GM12873 (cell line): ENCODE results near the gene SCTR.

ENCODE experiments used
- TF ChIP-seq, protein P1 (sequence below): IDR thresholded peaks from 2 replicates; pipeline ENCODE4 v1.5.1; 2012; ENCODE audit warnings: low read depth, mild to moderate bottlenecking, moderate library complexity, low read length, control low read depth; ENCODE audit not compliant: insufficient read depth; ENCODE audit errors: missing control alignments

SCTR gene

DNA sequence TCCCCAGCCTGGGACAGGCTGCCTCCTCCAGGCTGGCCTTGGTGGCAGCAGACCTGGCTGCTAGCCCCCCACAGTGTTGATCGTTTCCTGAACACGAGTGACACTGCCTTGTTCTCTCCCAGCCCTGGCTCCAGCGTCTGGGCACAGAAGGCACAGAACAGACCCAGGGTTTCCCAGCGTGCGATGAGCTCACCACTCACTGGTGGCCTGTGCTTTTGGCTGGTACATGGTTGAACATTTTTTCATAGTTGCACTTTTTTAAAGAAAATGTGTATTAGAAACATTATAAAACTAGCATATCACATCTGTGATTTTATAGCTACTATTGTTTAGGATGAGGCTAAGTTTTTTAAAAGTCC lies 40.9 kb downstream of the SCTR start:
- TF ChIP-seq, protein P1, sequence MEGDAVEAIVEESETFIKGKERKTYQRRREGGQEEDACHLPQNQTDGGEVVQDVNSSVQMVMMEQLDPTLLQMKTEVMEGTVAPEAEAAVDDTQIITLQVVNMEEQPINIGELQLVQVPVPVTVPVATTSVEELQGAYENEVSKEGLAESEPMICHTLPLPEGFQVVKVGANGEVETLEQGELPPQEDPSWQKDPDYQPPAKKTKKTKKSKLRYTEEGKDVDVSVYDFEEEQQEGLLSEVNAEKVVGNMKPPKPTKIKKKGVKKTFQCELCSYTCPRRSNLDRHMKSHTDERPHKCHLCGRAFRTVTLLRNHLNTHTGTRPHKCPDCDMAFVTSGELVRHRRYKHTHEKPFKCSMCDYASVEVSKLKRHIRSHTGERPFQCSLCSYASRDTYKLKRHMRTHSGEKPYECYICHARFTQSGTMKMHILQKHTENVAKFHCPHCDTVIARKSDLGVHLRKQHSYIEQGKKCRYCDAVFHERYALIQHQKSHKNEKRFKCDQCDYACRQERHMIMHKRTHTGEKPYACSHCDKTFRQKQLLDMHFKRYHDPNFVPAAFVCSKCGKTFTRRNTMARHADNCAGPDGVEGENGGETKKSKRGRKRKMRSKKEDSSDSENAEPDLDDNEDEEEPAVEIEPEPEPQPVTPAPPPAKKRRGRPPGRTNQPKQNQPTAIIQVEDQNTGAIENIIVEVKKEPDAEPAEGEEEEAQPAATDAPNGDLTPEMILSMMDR: no peak

GRCh38 chr2:119482481-119483394 lies 41.5 kb downstream of the SCTR start:
- TF ChIP-seq, protein P1: no peak

DNA sequence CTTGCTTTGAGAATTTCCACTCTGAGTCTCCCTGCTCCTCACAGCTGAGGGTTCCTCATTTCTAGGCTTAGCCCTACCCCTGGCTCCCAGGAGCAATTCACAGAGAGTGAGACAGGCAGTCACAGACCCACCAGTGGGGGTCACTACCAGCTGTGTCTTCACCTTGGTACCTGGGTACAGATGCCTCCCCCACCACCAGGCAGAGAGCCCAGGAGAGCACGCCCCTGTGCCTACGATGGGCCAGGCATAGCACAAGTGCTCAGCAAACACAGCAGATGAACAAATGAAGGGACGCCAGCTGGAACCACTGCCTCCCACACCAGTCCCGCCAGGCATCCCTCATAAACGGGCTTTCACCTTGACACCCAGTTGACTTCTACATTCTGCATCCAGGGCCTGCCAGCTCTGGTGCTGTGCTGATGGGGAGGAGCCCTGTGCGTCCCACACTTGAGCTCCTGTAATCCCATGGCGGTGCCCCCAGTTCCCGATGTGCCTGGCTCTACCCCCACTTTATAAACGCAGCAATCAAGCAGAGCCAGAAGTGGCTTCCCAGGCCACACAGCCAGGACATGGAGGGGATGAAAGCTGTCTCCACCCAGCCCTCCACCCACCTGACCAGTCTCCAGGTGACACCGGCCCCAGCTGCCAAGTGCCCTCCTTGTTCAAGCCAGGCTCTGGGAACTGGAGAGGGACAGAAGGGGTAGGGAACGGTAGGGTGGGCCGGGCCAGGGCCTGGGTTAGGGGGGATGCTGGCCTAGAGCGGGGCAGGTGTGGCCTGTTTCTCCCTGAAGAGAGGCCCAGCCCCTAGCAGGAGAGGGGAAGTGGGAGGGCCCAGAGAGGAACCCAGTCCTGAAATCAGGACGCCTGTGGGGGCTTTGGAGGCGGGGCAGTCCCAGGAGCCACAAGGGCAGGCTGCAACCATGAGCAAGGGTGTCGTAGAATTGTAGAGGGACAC lies 42.5 kb downstream of the SCTR start:
- TF ChIP-seq, protein P1: no peak

GRCh38 chr2:119480718-119481142 lies 43.6 kb downstream of the SCTR start:
- TF ChIP-seq, protein P1: no peak

- TF ChIP-seq, protein P1: no peak
These were observed 44.1 kb downstream of the SCTR start for GRCh38 chr2:119480184-119480583.

DNA sequence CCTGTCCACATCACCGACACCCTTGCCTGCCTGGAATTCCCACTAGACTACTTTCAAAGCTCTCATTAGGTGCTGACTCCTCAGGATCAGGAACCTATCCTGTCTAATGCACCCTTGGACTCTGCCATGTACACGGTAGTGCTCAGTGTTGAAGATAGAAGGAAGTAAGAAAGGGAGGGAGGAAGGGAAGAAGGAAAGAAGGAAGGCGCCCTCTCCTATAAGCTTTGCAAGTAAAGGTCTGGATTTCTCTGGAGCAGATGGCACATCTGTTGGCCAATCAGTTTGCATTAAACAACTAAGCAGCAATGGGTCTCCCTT lies 45.3 kb downstream of the SCTR start:
- TF ChIP-seq, protein P1: no peak
